Measurements from ENCODE around the gene SBNO2.
A peak's percentile ranks its signal among the peaks of the same experiment; 100 is the strongest.

SBNO2 gene

GRCh38 chr19:1103708-1104310 lies 70.3 kb downstream of the SBNO2 start, which contains the start of gene GPX4:
Gene GPX4 (plus strand): TSS chr19:1103994. CDS start chr19:1104044, 50 bp downstream.
- peak; percentile 82 for DNase-seq

GRCh38 chr19:1103132-1103707 lies 70.8 kb downstream of the SBNO2 start:
- DNase-seq: no peak

- no peak for DNase-seq
These were observed 71.5 kb downstream of the SBNO2 start for GRCh38 chr19:1102407-1103131.

DNA sequence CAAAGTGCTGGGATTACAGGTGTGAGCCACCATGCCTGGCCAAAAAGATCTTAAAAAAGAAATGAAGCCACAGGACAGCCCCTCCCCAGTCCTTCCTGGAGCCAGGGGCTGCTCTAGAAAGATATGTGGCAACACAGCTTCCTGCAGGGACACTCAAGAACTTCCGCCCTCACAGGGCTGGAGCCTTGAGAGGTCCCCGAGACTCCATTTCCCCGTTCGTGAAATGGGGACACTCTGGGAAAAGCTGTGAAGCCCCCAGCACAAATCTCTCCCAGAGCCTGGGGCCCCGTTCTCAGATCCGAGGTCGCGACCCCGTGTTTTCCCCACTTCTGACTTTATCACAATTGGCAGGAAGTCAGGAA lies 72.8 kb downstream of the SBNO2 start:
- no peak for DNase-seq

GRCh38 chr19:1098177-1099051 lies 75.7 kb downstream of the SBNO2 start:
- DNase-seq: no peak

GRCh38 chr19:1097810-1098176 lies 76.3 kb downstream of the SBNO2 start:
- DNase-seq: peak; percentile 6

DNA sequence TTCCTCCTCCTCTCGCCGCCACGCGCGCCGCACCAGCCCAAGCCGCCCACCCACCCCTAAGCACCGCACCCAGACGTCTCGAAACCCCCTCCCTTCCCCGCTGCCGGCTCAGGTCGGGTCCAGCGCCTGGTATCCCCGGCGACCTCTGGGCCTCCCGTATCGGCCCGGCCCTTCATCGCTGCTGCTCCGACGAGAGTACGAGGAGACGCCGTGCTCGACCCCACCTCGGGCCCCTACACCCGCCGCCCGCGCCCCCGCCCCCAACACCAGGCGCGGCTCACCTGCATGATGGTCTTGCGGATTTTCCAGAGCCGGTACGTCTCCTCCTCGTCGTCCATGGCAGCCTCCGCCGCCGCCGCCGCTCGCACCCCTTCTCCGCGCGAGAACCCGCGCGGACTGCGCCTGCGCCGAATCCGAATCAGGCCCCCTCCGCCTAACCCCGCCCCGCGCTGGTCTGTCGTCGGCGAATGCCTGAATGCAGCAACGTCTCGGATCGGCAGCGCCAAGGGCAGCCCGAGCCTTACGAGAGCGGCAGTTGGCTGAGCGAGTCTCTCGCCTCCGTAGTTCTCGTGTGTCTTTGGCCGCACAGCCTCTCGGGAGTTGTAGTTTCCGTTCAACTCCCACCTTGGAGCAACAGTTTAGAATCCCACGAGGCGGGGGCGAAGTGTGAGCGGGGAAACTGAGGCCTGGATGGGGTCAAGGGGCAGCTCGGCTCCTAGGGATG lies 78.9 kb downstream of the SBNO2 start, which contains the start of gene POLR2E:
POLR2E (minus strand) TSS at position 398 of the 724 bp plus-strand sequence; CDS start at position 338, 60 bp downstream.
- peak; percentile 78 for DNase-seq

- DNase-seq: no peak
These were observed 79.5 kb downstream of the SBNO2 start for GRCh38 chr19:1094655-1094977.

DNA sequence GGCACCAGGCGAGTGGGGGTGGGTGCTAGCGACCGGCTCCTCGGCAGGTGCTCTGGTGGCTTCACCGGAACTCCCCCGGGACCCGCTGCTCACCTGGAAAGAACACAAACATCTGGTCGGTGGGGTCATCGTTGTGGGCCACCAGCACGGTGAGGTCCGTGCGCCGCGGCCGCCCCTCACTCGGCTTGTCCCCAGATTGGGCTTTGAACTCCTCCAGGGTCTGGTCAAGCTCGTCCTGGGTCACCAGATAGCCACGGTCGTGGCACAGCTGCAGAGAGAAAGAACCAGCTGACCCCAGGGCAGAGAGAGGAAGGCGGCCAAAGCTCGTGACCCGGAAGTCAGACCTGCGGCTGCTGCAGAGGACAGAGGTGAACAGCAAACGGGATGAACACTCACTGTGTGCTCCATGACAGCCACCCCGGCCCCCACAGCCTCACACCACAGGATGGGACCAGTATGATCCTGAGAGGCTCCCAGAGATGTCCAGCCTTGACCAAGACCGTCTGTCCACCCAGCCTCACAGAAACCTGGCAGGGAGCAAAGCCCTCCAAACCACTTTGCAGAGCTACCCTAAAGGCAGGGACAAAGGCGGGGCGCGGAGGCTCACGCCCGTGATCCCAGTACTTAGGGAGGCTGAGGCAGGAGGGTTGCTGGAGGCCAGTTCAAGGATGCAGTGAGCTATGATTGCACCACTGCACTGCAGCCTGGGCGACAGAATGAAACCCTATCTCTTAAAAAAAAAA lies 80.1 kb downstream of the SBNO2 start:
- no peak for DNase-seq

DNA sequence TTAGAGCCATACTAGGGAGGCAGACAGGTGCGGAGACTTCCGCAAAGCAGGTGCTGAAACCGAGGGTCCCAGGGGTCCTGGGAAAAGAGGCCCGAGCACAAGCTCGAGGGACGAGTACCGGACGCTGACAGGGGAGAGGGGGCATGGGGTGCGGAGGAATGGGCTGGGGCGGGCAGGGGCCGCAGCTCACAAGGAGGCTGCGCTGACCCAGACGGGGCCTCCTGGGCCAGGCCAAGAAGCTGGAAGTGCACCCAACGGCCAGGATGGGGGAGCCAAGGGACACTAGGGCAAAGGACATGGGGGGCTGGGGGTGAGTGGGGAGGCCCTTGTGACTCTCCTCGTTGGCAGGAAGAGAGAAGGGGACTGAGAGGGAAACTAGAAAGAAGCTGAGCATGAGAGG lies 80.7 kb downstream of the SBNO2 start:
- DNase-seq: no peak

DNA sequence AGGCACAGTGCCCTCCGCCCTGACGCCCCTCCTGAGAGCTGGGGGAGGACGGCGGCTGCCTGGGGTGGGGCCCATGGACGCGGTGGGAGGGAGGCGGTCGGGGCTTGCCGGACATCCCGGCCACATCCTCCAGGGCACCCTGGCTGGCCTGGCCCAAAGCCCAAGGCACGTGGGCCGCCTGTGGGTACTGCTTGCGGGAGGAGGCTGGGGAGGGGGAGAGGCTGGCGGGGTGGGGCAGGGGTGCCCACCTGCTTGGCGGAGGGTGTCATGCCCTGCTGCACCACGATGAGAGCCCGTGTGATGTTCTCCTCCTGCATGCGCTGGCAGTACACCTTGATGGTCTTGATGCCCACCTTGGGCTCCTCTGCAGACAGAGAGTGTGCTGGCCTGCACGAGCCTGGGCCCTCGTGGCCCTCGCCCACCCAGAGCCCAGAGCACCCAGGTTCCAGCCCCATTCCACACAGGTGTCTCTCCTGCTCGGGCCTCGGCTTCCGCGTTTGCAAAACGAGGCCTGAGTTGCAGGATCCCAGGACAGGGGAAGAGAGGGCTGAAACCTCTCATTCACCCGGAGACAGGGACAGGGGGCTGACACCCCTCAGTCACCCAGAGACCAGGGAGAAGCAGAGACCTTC lies 82.4 kb downstream of the SBNO2 start:
- DNase-seq: no peak

DNA sequence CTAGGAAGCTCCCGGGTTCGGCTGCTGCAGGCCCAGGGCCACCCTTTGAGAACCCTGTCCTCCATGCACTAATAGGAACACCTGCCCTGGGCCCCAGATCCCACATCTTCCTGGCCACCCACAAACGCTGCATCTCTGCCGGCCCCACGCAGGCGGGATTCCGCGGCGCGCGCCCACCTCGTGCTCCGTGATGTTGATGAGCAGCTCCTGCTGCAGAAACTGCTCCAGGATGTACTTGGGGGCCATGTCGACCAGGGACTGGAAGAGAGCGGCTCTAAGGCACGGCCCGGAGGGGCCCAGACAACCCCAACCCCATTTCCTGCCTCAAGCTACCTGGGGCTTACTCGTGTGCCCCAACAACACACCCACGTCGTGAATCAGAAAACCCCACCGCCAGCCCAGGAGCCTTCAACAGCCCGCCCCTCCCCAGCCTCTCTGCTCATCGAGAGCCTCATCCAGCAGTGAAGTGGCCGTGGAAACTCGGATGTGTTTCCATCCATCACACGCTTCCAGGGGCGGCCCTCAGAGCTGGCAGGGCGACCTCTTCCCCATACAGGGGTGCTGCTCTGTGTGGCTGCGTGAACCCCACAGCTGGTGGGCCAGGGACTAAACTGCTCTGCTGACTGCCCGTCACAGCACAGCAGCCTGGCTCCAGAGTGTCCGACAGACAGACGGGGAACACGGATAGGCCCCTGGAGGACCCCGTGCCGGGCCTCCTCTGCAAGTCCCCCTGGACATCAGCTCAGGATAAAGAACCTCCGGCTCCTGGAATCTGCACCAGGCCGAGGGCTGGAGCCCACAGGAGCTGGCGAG lies 83.1 kb downstream of the SBNO2 start:
- no peak for DNase-seq

DNA sequence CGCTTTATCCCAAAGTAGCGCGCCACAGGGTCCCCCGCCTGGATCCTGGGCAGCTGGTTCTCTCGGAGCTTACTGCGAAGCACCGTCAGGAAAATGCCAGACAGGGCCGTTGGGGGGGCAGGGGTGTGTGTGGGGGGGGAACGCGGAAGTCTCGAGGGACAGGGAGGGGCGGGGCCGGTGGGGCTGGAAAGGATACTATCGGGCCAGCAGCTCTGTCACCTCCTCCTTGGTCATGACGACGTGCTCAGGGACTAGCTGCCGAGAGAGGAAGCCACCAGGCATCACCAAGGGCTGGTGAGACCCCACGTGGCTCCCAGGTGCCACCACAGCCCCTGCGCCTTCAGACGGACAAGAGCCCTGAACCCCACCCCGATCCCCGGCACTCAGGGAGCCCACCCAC lies 84.2 kb downstream of the SBNO2 start:
- no peak for DNase-seq

GRCh38 chr19:1089126-1089771 lies 84.8 kb downstream of the SBNO2 start:
- DNase-seq: no peak

GRCh38 chr19:1088416-1089010 lies 85.6 kb downstream of the SBNO2 start:
- DNase-seq: no peak

GRCh38 chr19:1087813-1088415 lies 86.2 kb downstream of the SBNO2 start:
- DNase-seq: no peak

- DNase-seq: no peak
These were observed 87.5 kb downstream of the SBNO2 start for GRCh38 chr19:1086613-1087012.

GRCh38 chr19:1085676-1086442 lies 88.2 kb downstream of the SBNO2 start:
- DNase-seq: no peak

Measured in NCI-H510A treated with DMSO at 0.1 percent for 48 hours (cell line).